CD8-positive, alpha-beta memory T cell (primary cell): ENCODE measurements around the gene CTCFL. TPM values are rescaled to one million over a fixed set of nuclear protein-coding genes. Genes with fewer than 3 reads are reported as not detected.

ENCODE experiments used
- CTCF ChIA-PET: fragments of 350-600 bp; sonication (Branson Sonifier 250); formaldehyde crosslinking; loops from one replicate; lab custom pipeline; 2021; ENCODE audit warnings: antibody characterized with exemption; lab: Charles Lee
- POLR2A ChIA-PET: fragments of 350-600 bp; sonication (Branson Sonifier 250); formaldehyde crosslinking; loops from one replicate; lab custom pipeline; 2021; ENCODE audit warnings: antibody characterized with exemption; lab: Charles Lee
- DNase-seq, 5 donors: peaks; one replicate each; pipeline versions ENCODE4 v3.0.0 to v3.0.0-alpha.2; 2020 to 2022; ENCODE audit warnings: mixed read lengths in 1 of 5
- H3K27ac ChIP-seq: one replicate; pipeline ENCODE4 v1.7.0; 2013; ENCODE audit warnings: low read depth, mild to moderate bottlenecking, low read length, moderate library complexity
- H3K27me3 ChIP-seq: 2 replicates; pipeline ENCODE4 v1.7.0; 2013; ENCODE audit warnings: low read length, mild to moderate bottlenecking; ENCODE audit not compliant: insufficient read depth, poor library complexity, severe bottlenecking
- H3K36me3 ChIP-seq: 2 replicates; pipeline ENCODE4 v1.7.0; 2013; ENCODE audit warnings: mild to moderate bottlenecking, low read length, moderate library complexity; ENCODE audit not compliant: insufficient read depth
- H3K4me1 ChIP-seq: 2 replicates; pipeline ENCODE4 v1.7.0; 2013; ENCODE audit warnings: mild to moderate bottlenecking, low read length, moderate library complexity; ENCODE audit not compliant: insufficient read depth
- H3K4me3 ChIP-seq: 2 replicates; pipeline ENCODE4 v1.7.0; 2013; ENCODE audit warnings: mild to moderate bottlenecking, low read length
- H3K9me3 ChIP-seq: 2 replicates; pipeline ENCODE4 v1.7.0; 2013; ENCODE audit warnings: mild to moderate bottlenecking, low read length
- H3K27ac Mint-ChIP-seq, 8 donors: one replicate each; pipeline ENCODE4 v1.8.0; 2020 to 2021; ENCODE audit warnings: mixed read lengths in 8 of 8, mild to moderate bottlenecking in 6 of 8, inconsistent platforms in 3 of 8, moderate library complexity in 3 of 8
- H3K27me3 Mint-ChIP-seq, 2 donors: one replicate each; pipeline ENCODE4 v1.8.0; 2020 to 2021; ENCODE audit warnings: mixed read lengths in 2 of 2, mild to moderate bottlenecking in 1 of 2, moderate library complexity in 1 of 2
- H3K36me3 Mint-ChIP-seq, 3 donors: one replicate each; pipeline ENCODE4 v1.8.0; 2020 to 2021; ENCODE audit warnings: mixed read lengths in 3 of 3, inconsistent platforms in 1 of 3, mild to moderate bottlenecking in 1 of 3
- H3K4me1 Mint-ChIP-seq, 3 donors: one replicate each; pipeline ENCODE4 v1.8.0; 2020 to 2021; ENCODE audit warnings: mixed read lengths in 3 of 3, inconsistent platforms in 1 of 3, mild to moderate bottlenecking in 1 of 3
- H3K4me3 Mint-ChIP-seq, 7 donors: one replicate each; pipeline ENCODE4 v1.8.0; 2020 to 2021; ENCODE audit warnings: mixed read lengths in 7 of 7, mild to moderate bottlenecking in 6 of 7, moderate library complexity in 4 of 7, inconsistent platforms in 2 of 7
- H3K9me3 Mint-ChIP-seq, 5 donors: one replicate each; pipeline ENCODE4 v1.8.0; 2020 to 2022; ENCODE audit warnings: mixed read lengths in 5 of 5, mild to moderate bottlenecking in 3 of 5, moderate library complexity in 2 of 5, inconsistent platforms in 1 of 5
- polyA plus RNA-seq: library from polyadenylated mRNA; unstranded; fragments of 300-500 nt; fragmentation: Illumina TruSeq; gene quantifications from one replicate; pipeline ENCODE4 v1.2.3, GENCODE V29; 2021
- total RNA-seq, 2 experiments: library from RNA; stranded (reverse); gene quantifications; one replicate each; pipeline ENCODE4 v1.2.3, GENCODE V29; 2021

Gene CTCFL
- total and polyA plus RNA-seq, 3 experiments from 2014 or later, result not detected

GRCh38 chr20:57545927-57546662, 21.2 kb upstream of the CTCFL start:
- H3K9me3 Mint-ChIP-seq, result peaks cover 0 to 2% (median 0%) of the 10 kb centered on the region in 5 donors

DNA sequence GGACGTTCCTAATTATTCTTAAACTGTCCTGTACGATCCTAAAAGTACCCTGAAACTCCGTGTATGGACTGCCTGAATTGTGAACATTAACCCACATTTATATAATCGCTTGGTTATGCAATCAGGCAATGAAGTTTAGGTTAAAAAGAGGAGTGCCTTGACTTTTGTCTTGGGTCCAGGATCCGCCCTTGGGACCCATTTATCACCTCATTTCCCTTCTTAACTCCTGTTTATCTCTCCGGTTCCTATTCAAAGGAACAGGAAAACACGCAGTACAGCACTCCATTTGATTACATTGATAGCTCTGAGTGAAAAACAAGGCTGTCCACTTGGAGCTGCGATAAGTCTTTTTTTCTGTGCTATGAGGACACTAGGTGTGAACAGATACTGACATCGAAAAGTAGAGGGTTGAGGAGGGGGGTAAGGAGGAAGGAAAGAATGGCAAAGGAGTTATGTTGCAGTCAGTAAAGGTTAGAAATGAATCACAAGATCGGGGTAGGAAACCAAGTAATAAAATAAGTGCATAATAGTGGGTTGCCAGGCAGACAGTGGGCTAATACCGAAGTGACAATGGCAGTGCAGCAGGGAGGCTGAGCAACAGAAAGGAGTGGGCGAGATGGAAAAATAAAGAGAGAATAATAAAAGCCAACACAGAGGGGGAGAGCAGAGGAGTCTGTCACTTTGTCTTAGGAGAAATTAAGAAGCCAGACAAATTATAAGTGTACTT, 20.1 kb upstream of the CTCFL start:
- Histone ChIP-seq H3K4me1 (no peaks in the 10 kb centered on the region), H3K27ac (no peak overlapping the region), H3K36me3 (no peaks in the 10 kb centered on the region), H3K4me3 (no peak overlapping the region), H3K27me3 (no peaks in the 10 kb centered on the region), H3K9me3 (no peaks in the 10 kb centered on the region)
- H3K4me1 Mint-ChIP-seq, result no peaks in the 10 kb centered on the region
- ChIA-PET POLR2A (no interaction called here), CTCF (interaction anchor here (1.0 kb wide), 1 partner anchor 41 kb away, joined by 3 read pairs; no protein-coding TSS in a partner anchor)
- H3K36me3 Mint-ChIP-seq, result peaks cover 0 to 4% (median 0%) of the 10 kb centered on the region in 3 donors
- no peak for DNase-seq
- peaks cover 0 to 2% (median 0%) of the 10 kb centered on the region in 5 donors for H3K9me3 Mint-ChIP-seq
- H3K27ac Mint-ChIP-seq, result no peak overlapping the region
- H3K27me3 Mint-ChIP-seq, result peaks cover 18 to 30% of the 10 kb centered on the region in 2 donors
- no peak overlapping the region for H3K4me3 Mint-ChIP-seq

More at GRCh38 chr20:57545927-57546662, 21.2 kb upstream of the CTCFL start:
- Mint-ChIP-seq H3K4me3 (no peak overlapping the region), H3K4me1 (no peaks in the 10 kb centered on the region), H3K36me3 (no peaks in the 10 kb centered on the region), H3K27me3 (peaks cover 12 to 28% of the 10 kb centered on the region in 2 donors), H3K27ac (no peak overlapping the region)
- POLR2A ChIA-PET, result no interaction called here
- no peaks in the 10 kb centered on the region for H3K36me3 ChIP-seq
- no peaks in the 10 kb centered on the region for H3K9me3 ChIP-seq
- H3K4me1 ChIP-seq, result no peaks in the 10 kb centered on the region
- DNase-seq, result no peak
- CTCF ChIA-PET, result no interaction called here
- no peaks in the 10 kb centered on the region for H3K27me3 ChIP-seq
- no peak overlapping the region for H3K4me3 ChIP-seq
- no peak overlapping the region for H3K27ac ChIP-seq

DNA sequence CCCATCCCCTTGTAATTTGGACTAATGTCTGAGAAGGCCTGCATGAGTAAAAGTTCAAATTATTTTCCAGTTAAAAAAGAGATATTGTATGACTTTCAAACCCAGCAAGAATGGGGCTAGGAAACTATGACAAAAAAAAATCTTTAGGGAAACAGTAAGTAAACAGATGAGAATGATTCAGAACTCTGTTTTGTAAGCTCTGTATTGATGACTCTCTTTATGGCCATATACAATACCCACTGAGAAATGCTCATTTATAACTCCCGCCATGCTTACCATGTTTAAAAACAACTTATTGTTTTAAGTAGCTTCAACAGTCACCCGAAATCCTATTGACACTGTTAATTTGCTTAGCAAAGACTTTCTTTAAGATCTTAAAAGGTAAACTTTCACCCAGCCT, 18.8 kb upstream of the CTCFL start:
- no peaks in the 10 kb centered on the region for H3K36me3 ChIP-seq
- no peaks in the 10 kb centered on the region for H3K4me1 ChIP-seq
- peaks cover 23 to 39% of the 10 kb centered on the region in 2 donors for H3K27me3 Mint-ChIP-seq
- peaks cover 0 to 4% (median 0%) of the 10 kb centered on the region in 3 donors for H3K36me3 Mint-ChIP-seq
- H3K9me3 ChIP-seq, result no peaks in the 10 kb centered on the region
- H3K27ac Mint-ChIP-seq, result no peak overlapping the region
- H3K4me3 Mint-ChIP-seq, result no peak overlapping the region
- ChIA-PET CTCF (interaction anchor here (1.0 kb wide), 1 partner anchor 42 kb away, joined by 3 read pairs; no protein-coding TSS in a partner anchor), POLR2A (no interaction called here)
- H3K4me3 ChIP-seq, result no peak overlapping the region
- no peak overlapping the region for H3K27ac ChIP-seq
- DNase-seq, result no peak
- no peaks in the 10 kb centered on the region for H3K4me1 Mint-ChIP-seq
- peaks cover 0 to 4% (median 2%) of the 10 kb centered on the region in 5 donors for H3K9me3 Mint-ChIP-seq
- H3K27me3 ChIP-seq, result no peaks in the 10 kb centered on the region

- DNase-seq, result no peak
- Mint-ChIP-seq H3K27ac (peak overlapping the region in 1 of 8 donors; percentile 45), H3K9me3 (peaks cover 0 to 4% (median 0%) of the 10 kb centered on the region in 5 donors), H3K27me3 (peaks cover 21 to 51% of the 10 kb centered on the region in 2 donors), H3K4me3 (no peak overlapping the region), H3K4me1 (no peaks in the 10 kb centered on the region), H3K36me3 (peaks cover 0 to 4% (median 0%) of the 10 kb centered on the region in 3 donors)
- ChIA-PET POLR2A (no interaction called here), CTCF (no interaction called here)
- Histone ChIP-seq H3K4me1 (no peaks in the 10 kb centered on the region), H3K4me3 (no peak overlapping the region), H3K9me3 (no peaks in the 10 kb centered on the region), H3K27me3 (no peaks in the 10 kb centered on the region), H3K36me3 (no peaks in the 10 kb centered on the region), H3K27ac (no peak overlapping the region)
Observed at GRCh38 chr20:57540890-57541580, 16.1 kb upstream of the CTCFL start.

GRCh38 chr20:57539889-57540288, 14.9 kb upstream of the CTCFL start:
- H3K36me3 ChIP-seq, result no peaks in the 10 kb centered on the region
- Mint-ChIP-seq H3K27me3 (peaks cover 26 to 62% of the 10 kb centered on the region in 2 donors), H3K4me1 (no peaks in the 10 kb centered on the region), H3K36me3 (peaks cover 0 to 4% (median 0%) of the 10 kb centered on the region in 3 donors), H3K27ac (no peak overlapping the region), H3K4me3 (no peak overlapping the region), H3K9me3 (peaks cover 0 to 4% (median 0%) of the 10 kb centered on the region in 5 donors)
- POLR2A ChIA-PET, result no interaction called here
- H3K4me1 ChIP-seq, result no peaks in the 10 kb centered on the region
- CTCF ChIA-PET, result no interaction called here
- no peak overlapping the region for H3K4me3 ChIP-seq
- no peaks in the 10 kb centered on the region for H3K27me3 ChIP-seq
- no peaks in the 10 kb centered on the region for H3K9me3 ChIP-seq
- no peak overlapping the region for H3K27ac ChIP-seq
- no peak for DNase-seq

- ChIA-PET CTCF (no interaction called here), POLR2A (no interaction called here)
- Mint-ChIP-seq H3K27ac (no peak overlapping the region), H3K4me3 (no peak overlapping the region), H3K4me1 (no peaks in the 10 kb centered on the region), H3K36me3 (peaks cover 0 to 4% (median 0%) of the 10 kb centered on the region in 3 donors), H3K27me3 (peaks cover 31 to 70% of the 10 kb centered on the region in 2 donors), H3K9me3 (peaks cover 0 to 4% (median 0%) of the 10 kb centered on the region in 5 donors)
- H3K27me3 ChIP-seq, result no peaks in the 10 kb centered on the region
- H3K27ac ChIP-seq, result no peak overlapping the region
- H3K36me3 ChIP-seq, result no peaks in the 10 kb centered on the region
- H3K4me1 ChIP-seq, result no peaks in the 10 kb centered on the region
- H3K4me3 ChIP-seq, result no peak overlapping the region
- no peak for DNase-seq
- H3K9me3 ChIP-seq, result no peaks in the 10 kb centered on the region
Observed at GRCh38 chr20:57537822-57538221, 12.9 kb upstream of the CTCFL start.

DNA sequence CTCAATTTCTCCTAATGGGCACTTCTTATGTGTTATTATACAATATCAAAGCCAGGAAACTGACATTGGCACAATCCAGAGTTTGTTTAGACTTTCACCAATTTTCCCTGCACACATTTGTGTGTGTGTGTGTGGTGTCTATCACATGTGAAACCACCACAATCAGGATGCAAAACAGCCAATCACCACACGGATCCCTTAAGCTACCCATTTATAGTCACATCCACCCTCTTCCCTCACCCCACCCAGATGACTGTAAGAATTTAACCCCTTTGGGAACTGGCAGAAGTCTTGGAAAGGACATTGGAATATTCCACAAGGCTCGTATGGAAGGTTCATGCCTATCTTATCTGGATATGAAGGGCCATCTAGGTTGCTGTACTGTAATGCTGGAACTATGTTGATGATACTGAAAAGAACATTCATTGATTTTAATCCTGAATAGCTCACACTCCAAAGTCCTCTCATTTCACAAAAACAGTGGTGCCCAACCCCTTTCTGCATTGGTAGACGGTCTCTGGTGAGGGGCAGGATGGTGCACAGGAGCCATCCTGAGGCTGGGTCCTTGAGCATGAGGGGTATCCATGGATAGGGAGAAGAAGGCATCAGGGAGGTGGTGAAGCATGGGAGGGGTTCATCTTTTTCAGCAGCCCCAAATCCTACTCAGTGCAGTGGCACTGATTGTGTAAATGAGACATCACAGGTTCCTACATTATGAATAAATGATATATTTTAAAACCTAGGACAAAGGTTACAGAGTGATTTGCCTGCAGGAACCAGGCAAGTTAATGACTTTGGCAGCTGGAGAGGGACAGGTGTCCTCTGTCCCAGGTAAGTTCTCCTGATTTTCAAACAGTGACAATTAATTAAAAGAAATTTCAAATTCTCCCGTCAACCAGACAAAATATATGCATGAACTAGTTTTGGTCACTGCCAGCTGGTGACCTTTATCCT, 12.1 kb upstream of the CTCFL start:
- peaks cover 0 to 4% (median 0%) of the 10 kb centered on the region in 5 donors for H3K9me3 Mint-ChIP-seq
- H3K27me3 Mint-ChIP-seq, result peaks cover 31 to 66% of the 10 kb centered on the region in 2 donors

More for the DNA sequence above, 12.1 kb upstream of the CTCFL start:
- ChIA-PET CTCF (no interaction called here), POLR2A (no interaction called here)
- no peak overlapping the region for H3K27ac Mint-ChIP-seq
- DNase-seq, result no peak
- no peaks in the 10 kb centered on the region for H3K36me3 ChIP-seq
- H3K4me1 Mint-ChIP-seq, result no peaks in the 10 kb centered on the region
- H3K4me3 Mint-ChIP-seq, result no peak overlapping the region
- peaks cover 0 to 4% (median 0%) of the 10 kb centered on the region in 3 donors for H3K36me3 Mint-ChIP-seq
- H3K9me3 ChIP-seq, result no peaks in the 10 kb centered on the region
- H3K27ac ChIP-seq, result no peak overlapping the region
- H3K4me3 ChIP-seq, result no peak overlapping the region
- H3K4me1 ChIP-seq, result no peaks in the 10 kb centered on the region
- no peaks in the 10 kb centered on the region for H3K27me3 ChIP-seq
